AG09309 (cell line): Measurements from ENCODE around the gene CACNA2D2.

ENCODE experiments used
- DNase-seq: peaks from one replicate; pipeline ENCODE4 v3.0.0-alpha.2; 2010; ENCODE audit warnings: low read depth
- H3K4me3 ChIP-seq: 2 replicates; pipeline ENCODE4 v1.5.1; 2011; ENCODE audit warnings: mild to moderate bottlenecking, low read depth, low read length, moderate library complexity; ENCODE audit not compliant: control insufficient read depth
- CTCF ChIP-seq: IDR thresholded peaks from 2 replicates; pipeline ENCODE4 v1.5.1; 2011; ENCODE audit warnings: mild to moderate bottlenecking, low read depth, low read length, inconsistent platforms; ENCODE audit not compliant: insufficient read depth, control insufficient read depth; ENCODE audit errors: missing control alignments

The CACNA2D2 gene

GRCh38 chr3:50479523-50479922 lies 23.9 kb downstream of the CACNA2D2 start:
- DNase-seq: no peak
- no peak for TF ChIP-seq CTCF
- H3K4me3 ChIP-seq: no peak overlapping the region

DNA sequence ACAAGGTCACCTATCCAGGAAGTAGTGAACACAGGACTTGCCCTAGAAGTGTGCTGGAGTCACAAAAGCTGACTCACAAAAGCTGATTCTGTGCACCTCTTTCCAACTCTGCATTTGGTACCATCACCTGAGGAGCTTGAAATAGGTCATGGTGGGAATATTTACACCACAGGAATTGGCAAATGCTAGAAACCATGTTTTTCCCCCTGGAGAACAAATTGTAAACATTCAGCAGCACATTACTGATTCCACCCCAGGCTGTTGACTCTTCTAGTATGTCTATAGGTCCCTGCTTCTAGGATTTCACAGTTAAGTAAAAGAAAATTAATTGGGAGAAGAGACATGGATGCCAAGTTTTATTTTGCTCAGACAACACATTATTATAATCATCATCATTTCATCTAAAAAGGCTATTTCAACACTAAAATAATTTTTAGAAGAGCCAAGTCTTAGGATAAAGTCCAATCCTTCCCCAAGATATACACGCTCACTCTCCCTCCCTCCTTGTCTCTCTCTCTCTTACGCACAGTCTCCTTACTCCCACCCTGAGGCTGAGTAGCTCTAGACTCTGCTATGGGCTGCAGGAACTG lies 24.7 kb downstream of the CACNA2D2 start:
- no peak overlapping the region for H3K4me3 ChIP-seq
- no peak for DNase-seq
- no peak for TF ChIP-seq CTCF

DNA sequence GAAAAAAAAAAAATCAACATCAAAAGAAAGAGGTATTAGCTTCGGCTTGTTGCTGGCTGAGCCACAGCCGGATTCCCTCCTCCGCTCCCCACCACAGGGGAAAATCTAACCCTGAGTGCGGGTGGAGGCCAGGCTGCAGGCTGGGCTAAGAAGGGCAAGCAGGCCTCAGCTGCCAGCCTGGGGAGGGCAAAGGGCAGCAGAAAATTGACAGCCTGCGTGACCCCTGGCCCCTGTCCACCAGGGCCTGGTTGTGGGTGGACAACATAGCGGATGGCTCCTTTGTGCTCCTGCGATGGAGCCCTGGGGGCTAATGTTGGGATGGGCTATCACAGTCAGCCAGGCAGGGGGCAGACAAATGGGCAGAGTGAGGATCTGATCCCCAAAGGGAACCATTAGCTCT lies 25.4 kb downstream of the CACNA2D2 start:
- no peak overlapping the region for H3K4me3 ChIP-seq
- TF ChIP-seq CTCF: no peak
- DNase-seq: no peak

GRCh38 chr3:50475348-50475747 lies 28.1 kb downstream of the CACNA2D2 start:
- TF ChIP-seq CTCF: no peak
- no peak for DNase-seq

DNA sequence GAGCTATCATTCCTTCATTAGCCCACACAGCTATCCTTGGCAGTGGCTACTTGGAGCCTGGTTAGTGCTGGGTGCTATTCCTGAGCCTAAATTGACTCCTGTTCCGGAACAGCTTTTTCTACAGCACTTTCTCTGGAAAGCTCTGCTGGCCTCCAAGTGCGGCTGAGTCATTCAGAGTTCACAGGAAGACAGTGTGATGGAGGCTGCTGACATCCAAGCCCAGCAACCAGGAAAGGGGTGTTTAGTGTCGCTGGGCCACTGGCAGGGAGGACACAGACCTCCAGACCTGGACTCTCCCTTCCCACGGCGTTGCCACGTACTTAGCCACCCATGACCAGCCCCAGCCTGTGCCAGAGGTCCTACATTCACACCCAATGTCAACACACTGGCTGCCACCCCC lies 28.7 kb downstream of the CACNA2D2 start:
- no peak for DNase-seq
- TF ChIP-seq CTCF: no peak
- H3K4me3 ChIP-seq: no peak overlapping the region

More at GRCh38 chr3:50475348-50475747, 28.1 kb downstream of the CACNA2D2 start:
- H3K4me3 ChIP-seq: no peak overlapping the region

DNA sequence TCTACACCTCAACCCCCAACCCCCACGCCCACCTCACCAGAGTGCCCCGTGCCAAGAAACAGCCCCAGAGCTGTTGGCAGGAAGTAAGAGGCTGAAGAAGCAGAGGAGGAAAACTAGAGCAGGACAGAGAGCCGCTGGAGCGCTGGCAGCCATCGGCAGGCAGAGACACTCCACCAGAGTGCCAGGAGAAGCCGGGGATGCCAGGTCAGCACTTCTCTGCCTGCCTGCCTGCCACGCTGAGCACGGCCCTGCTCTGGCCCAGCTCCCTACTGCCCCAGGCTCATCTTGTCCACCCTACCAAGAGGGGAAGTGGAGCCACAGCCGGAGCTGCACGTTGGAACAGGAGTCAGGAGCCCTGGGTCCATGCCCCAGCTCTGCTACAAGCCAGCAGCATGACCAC lies 29.7 kb downstream of the CACNA2D2 start:
- DNase-seq: no peak
- no peak for TF ChIP-seq CTCF
- no peak overlapping the region for H3K4me3 ChIP-seq

DNA sequence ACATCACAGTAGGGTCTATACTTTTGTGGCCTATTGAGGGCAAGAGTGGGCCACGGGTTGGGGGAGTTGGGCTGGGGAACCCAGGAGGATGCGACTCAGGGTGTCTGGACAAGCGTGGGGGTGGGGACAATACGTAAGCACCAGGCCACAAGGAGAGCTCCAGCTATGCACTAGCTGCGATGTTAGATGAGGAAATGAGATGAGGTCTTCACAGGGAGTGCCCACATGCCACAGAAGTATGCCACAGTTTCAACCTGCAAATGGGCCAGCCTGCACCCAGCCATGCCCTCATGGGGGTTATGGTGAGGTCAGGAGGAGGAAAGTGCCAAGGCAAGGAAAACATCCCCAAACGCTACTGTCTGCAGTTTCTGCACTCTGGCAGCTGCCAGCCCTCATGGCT lies 30.5 kb downstream of the CACNA2D2 start:
- DNase-seq: no peak
- no peak overlapping the region for H3K4me3 ChIP-seq
- no peak for TF ChIP-seq CTCF
